ENCODE results near the gene ACSM2B.
"Not testable (repeated sequence)": the region's sequence is repeated elsewhere in the genome, so short reads cannot be mapped to it uniquely, and the experiment has no call there.

Gene ACSM2B

GRCh38 chr16:20592780-20593179, 16.6 kb upstream of the ACSM2B start:
- not testable (repeated sequence) for DNase-seq

- DNase-seq, result not testable (repeated sequence)
These were observed 13.3 kb upstream of the ACSM2B start for GRCh38 chr16:20589486-20589885.

GRCh38 chr16:20587645-20588074, 11.5 kb upstream of the ACSM2B start:
- DNase-seq, result not testable (repeated sequence)

- not testable (repeated sequence) for DNase-seq
These were observed 10.5 kb upstream of the ACSM2B start for GRCh38 chr16:20586716-20587115.

- DNase-seq, result not testable (repeated sequence)
These were observed 9.9 kb upstream of the ACSM2B start for GRCh38 chr16:20586112-20586511.

GRCh38 chr16:20580487-20581259, 4.5 kb upstream of the ACSM2B start:
- DNase-seq, result not testable (repeated sequence)

GRCh38 chr16:20578091-20578490, 1.9 kb upstream of the ACSM2B start:
- not testable (repeated sequence) for DNase-seq

GRCh38 chr16:20569117-20569651, 7.0 kb downstream of the ACSM2B start:
- DNase-seq, result not testable (repeated sequence)

- no peak for DNase-seq
These were observed 7.8 kb downstream of the ACSM2B start for GRCh38 chr16:20568404-20568803.

GRCh38 chr16:20566864-20567263, 9.3 kb downstream of the ACSM2B start:
- no peak for DNase-seq

GRCh38 chr16:20565334-20565733, 10.8 kb downstream of the ACSM2B start:
- not testable (repeated sequence) for DNase-seq

GRCh38 chr16:20564218-20564617, 11.9 kb downstream of the ACSM2B start:
- not testable (repeated sequence) for DNase-seq

GRCh38 chr16:20555628-20556027, 20.5 kb downstream of the ACSM2B start:
- DNase-seq, result not testable (repeated sequence)

- not testable (repeated sequence) for DNase-seq
These were observed 21.5 kb downstream of the ACSM2B start for GRCh38 chr16:20554689-20555088.

GRCh38 chr16:20553493-20553892, 22.7 kb downstream of the ACSM2B start:
- DNase-seq, result not testable (repeated sequence)

GRCh38 chr16:20546951-20547350, 29.2 kb downstream of the ACSM2B start:
- DNase-seq, result not testable (repeated sequence)

GRCh38 chr16:20546278-20546853, 29.8 kb downstream of the ACSM2B start:
- not testable (repeated sequence) for DNase-seq

GRCh38 chr16:20540603-20541316, 35.4 kb downstream of the ACSM2B start:
- not testable (repeated sequence) for DNase-seq

- no peak for DNase-seq
These were observed 37.5 kb downstream of the ACSM2B start for GRCh38 chr16:20538687-20539086.

GRCh38 chr16:20538181-20538580, 38.0 kb downstream of the ACSM2B start:
- DNase-seq, result no peak

GRCh38 chr16:20536669-20537068, 39.5 kb downstream of the ACSM2B start:
- not testable (repeated sequence) for DNase-seq

- DNase-seq, result not testable (repeated sequence)
These were observed 43.8 kb downstream of the ACSM2B start for GRCh38 chr16:20532284-20532792.

- not testable (repeated sequence) for DNase-seq
These were observed 44.4 kb downstream of the ACSM2B start for GRCh38 chr16:20531795-20532194.

Data from femur (tissue), 1 donor.